ENCODE measurements around the gene GPR35. TPM values are rescaled to one million over a fixed set of nuclear protein-coding genes. Genes with fewer than 3 reads are reported as not detected.

Gene GPR35
- total and polyA plus RNA-seq, 7 experiments from 2014 or later: 0.20 to 19.0 (median 8.4) TPM

DNA sequence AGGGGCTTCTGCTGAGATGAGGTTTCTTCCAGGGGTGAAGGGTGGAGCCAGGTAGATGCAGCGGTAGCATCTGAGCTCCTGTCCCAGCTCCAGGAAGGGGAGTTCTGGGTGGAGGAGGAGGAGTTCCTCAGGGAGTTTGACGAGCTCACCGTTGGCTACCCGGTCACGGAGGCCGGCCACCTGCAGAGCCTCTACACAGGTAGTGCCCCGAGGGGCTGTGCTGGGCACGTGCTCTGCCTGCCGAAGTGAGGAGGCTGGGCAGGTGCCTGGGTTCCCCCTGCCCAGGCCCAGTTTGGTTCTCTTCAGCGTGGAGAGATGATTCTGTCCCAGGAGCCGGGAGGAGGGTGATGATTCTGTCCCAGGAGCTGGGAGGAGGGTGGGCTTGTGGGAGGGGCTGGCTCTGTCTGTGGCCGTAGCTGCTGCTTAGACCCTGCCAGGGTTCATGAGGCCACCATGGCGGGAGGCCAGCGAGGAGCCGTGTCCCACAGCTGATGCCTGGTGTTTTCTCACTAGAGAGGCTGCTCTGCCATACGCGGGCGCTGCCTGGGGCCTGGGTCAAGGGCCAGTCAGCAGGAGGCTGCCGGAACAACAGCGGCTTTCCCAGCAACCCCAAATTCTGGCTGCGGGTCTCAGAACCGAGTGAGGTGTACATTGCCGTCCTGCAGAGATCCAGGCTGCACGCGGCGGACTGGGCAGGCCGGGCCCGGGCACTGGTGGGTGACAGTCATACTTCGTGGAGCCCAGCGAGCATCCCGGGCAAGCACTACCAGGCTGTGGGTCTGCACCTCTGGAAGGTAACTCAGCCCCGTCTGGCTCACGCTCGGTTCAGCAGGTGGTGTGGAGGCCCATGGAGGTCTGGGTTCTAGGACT lies 30.5 kb upstream of the GPR35 start:
- CTCF ChIA-PET: interaction anchor here (1.5 kb wide), 1 partner anchor 8 kb away, joined by 3 read pairs; the partner anchor contains the start of gene CAPN10

DNA sequence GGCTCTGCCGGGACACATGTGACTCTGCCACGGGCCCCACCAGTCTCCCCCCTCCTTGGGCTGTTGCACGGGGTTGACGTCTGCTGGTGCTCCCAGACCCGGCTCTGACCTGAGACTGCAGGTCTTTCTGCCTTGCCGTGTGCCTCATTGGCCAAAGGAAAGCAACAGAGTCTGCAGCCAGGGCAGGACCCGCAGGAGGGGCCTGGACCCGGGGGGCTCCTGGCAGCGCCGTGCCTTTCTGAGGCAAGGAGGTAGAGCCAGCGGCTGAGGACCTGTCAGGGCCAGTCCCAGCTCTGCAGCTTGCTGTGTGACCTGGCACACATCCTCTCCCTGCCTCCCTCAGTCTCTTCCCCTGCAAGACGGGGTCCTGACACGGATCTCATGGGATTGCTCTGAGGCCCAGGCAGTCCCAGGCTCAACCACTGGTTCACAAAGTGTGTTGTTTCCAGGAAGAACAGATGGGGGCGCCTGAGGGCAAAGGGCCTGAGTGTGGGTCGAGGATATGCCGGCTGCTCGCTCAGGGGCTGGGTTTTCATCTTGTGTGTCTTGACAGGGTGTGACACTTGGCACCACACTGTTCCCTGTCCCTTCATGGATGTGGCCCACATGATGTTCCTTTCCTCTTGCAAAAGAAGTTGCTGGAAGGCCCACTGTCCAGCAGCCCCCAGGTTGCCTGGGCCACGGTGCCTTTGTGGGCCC lies 29.8 kb upstream of the GPR35 start:
- Histone ChIP-seq H3K36me3 (ENCODE audit: control insufficient read depth in 2 of 3, insufficient read depth in 3 of 3, low read length in 3 of 3) (peaks cover 0 to 100% (median 0%) of the 10 kb centered on the region in 3 experiments), H3K27me3 (ENCODE audit: control insufficient read depth in 2 of 2, insufficient read depth in 2 of 2, low read length in 2 of 2) (no peaks in the 10 kb centered on the region), H3K27ac (ENCODE audit: low read depth, low read length) (no peak overlapping the region), H3K9me3 (ENCODE audit: control insufficient read depth in 2 of 3, low read length in 3 of 3) (no peaks in the 10 kb centered on the region), H3K4me3 (ENCODE audit: low read length) (no peak overlapping the region), H3K4me1 (ENCODE audit: control insufficient read depth in 2 of 2, insufficient read depth in 2 of 2, low read length in 2 of 2) (no peaks in the 10 kb centered on the region)
- no peak overlapping the region for H3K4me3 Mint-ChIP-seq
- intact Hi-C loops (cut with micrococcal nuclease): loop anchor here in 1 of 2 donors (2.0 to 10.0 kb wide), 2 partner anchors 29 to 109 kb away; partner anchors contain the start of gene GPR35
- POLR2A ChIA-PET: interaction anchor here (0.6 kb wide), 1 partner anchor 26 kb away, joined by 3 read pairs; no protein-coding TSS in a partner anchor
- H3K27me3 Mint-ChIP-seq: no peaks in the 10 kb centered on the region
- peaks cover 0 to 7% (median 4%) of the 10 kb centered on the region in 7 donors for H3K4me1 Mint-ChIP-seq
- peaks cover 0 to 9% (median 0%) of the 10 kb centered on the region in 5 donors for H3K36me3 Mint-ChIP-seq
- no peaks in the 10 kb centered on the region for H3K9me3 Mint-ChIP-seq
- peak in 6 of 9 donors; percentile 15 to 45 (median 32) for DNase-seq
- no peak overlapping the region for H3K27ac Mint-ChIP-seq
- no peak for ATAC-seq
- CTCF ChIA-PET: interaction anchor here (1.5 kb wide), 1 partner anchor 9 kb away, joined by 3 read pairs; the partner anchor contains the start of gene CAPN10

More for the DNA sequence above, 30.5 kb upstream of the GPR35 start:
- H3K27me3 ChIP-seq (ENCODE audit: control insufficient read depth in 2 of 2, insufficient read depth in 2 of 2, low read length in 2 of 2): no peaks in the 10 kb centered on the region
- H3K4me1 Mint-ChIP-seq: peaks cover 0 to 7% (median 4%) of the 10 kb centered on the region in 7 donors
- H3K9me3 Mint-ChIP-seq: no peaks in the 10 kb centered on the region
- no peak overlapping the region for H3K4me3 ChIP-seq (ENCODE audit: low read length)
- POLR2A ChIA-PET: interaction anchor here (0.6 kb wide), 1 partner anchor 27 kb away, joined by 3 read pairs; no protein-coding TSS in a partner anchor
- H3K27ac ChIP-seq (ENCODE audit: low read depth, low read length): no peak overlapping the region
- H3K4me1 ChIP-seq (ENCODE audit: control insufficient read depth in 2 of 2, insufficient read depth in 2 of 2, low read length in 2 of 2): no peaks in the 10 kb centered on the region
- intact Hi-C loops (cut with micrococcal nuclease): loop anchor here in 1 of 2 donors (2.0 to 10.0 kb wide), 2 partner anchors 30 to 110 kb away; partner anchors contain the start of gene GPR35
- peaks cover 0 to 10% (median 0%) of the 10 kb centered on the region in 5 donors for H3K36me3 Mint-ChIP-seq
- H3K4me3 Mint-ChIP-seq: no peak overlapping the region
- ATAC-seq (no peak), DNase-seq (peak in 1 of 9 donors; percentile 6)
- no peaks in the 10 kb centered on the region for H3K27me3 Mint-ChIP-seq
- H3K9me3 ChIP-seq (ENCODE audit: control insufficient read depth in 2 of 3, low read length in 3 of 3): no peaks in the 10 kb centered on the region
- H3K27ac Mint-ChIP-seq: peak overlapping the region in 1 of 9 donors; percentile 83
- H3K36me3 ChIP-seq (ENCODE audit: control insufficient read depth in 2 of 3, insufficient read depth in 3 of 3, low read length in 3 of 3): peaks cover 0 to 100% (median 0%) of the 10 kb centered on the region in 3 experiments

DNA sequence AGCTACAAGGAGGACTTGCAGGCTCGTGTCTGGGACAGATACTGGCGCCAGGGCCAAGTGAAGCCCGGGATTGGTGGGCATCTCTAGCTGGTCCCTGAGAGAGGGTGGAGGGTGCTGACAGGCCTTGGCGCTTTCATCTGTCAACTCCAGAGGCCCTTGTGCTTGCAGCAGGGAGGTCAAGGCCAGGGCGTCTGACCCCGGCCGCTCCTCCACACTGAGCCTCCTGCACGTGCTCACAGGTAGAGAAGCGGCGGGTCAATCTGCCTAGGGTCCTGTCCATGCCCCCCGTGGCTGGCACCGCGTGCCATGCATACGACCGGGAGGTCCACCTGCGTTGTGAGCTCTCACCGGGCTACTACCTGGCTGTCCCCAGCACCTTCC lies 29.2 kb upstream of the GPR35 start:
- intact Hi-C loops (cut with micrococcal nuclease): loop anchor here in 1 of 2 donors (10.0 kb wide), 1 partner anchor 109 kb away; no protein-coding TSS in a partner anchor
- H3K27me3 ChIP-seq (ENCODE audit: control insufficient read depth in 2 of 2, insufficient read depth in 2 of 2, low read length in 2 of 2): no peaks in the 10 kb centered on the region
- H3K36me3 Mint-ChIP-seq: peaks cover 0 to 9% (median 0%) of the 10 kb centered on the region in 5 donors
- no peak overlapping the region for H3K4me3 Mint-ChIP-seq
- H3K27ac Mint-ChIP-seq: no peak overlapping the region
- H3K9me3 ChIP-seq (ENCODE audit: control insufficient read depth in 2 of 3, low read length in 3 of 3): no peaks in the 10 kb centered on the region
- H3K27me3 Mint-ChIP-seq: no peaks in the 10 kb centered on the region
- DNase-seq (peak in 1 of 9 donors; percentile 6), ATAC-seq (no peak)
- CTCF ChIA-PET: interaction anchor here (1.5 kb wide), 1 partner anchor 9 kb away, joined by 3 read pairs; the partner anchor contains the start of gene CAPN10
- no peak overlapping the region for H3K4me3 ChIP-seq (ENCODE audit: low read length)
- no peak overlapping the region for H3K27ac ChIP-seq (ENCODE audit: low read depth, low read length)
- H3K4me1 ChIP-seq (ENCODE audit: control insufficient read depth in 2 of 2, insufficient read depth in 2 of 2, low read length in 2 of 2): no peaks in the 10 kb centered on the region
- peaks cover 0 to 100% (median 0%) of the 10 kb centered on the region in 3 experiments for H3K36me3 ChIP-seq (ENCODE audit: control insufficient read depth in 2 of 3, insufficient read depth in 3 of 3, low read length in 3 of 3)
- no peaks in the 10 kb centered on the region for H3K9me3 Mint-ChIP-seq
- H3K4me1 Mint-ChIP-seq: peaks cover 0 to 7% (median 4%) of the 10 kb centered on the region in 7 donors
- POLR2A ChIA-PET: no interaction called here

DNA sequence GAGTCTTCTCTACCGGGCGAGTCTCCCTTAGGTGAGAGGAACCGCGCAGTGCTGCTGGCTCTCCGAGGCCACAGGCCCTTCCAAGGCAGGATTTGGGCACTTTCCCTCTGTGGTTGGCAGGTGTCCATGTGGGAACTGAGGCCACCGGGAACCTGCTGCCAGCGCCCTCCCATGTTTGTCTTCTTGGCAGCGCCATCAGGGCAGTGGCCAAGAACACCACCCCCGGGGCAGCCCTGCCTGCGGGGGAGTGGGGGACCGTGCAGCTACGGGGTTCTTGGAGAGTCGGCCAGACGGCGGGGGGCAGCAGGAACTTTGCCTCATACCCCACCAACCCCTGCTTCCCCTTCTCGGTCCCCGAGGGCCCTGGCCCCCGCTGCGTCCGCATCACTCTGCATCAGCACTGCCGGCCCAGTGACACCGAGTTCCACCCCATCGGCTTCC lies 28.8 kb upstream of the GPR35 start:
- H3K4me1 ChIP-seq (ENCODE audit: control insufficient read depth in 2 of 2, insufficient read depth in 2 of 2, low read length in 2 of 2): no peaks in the 10 kb centered on the region
- intact Hi-C loops (cut with micrococcal nuclease): loop anchor here in 1 of 2 donors (10.0 kb wide), 1 partner anchor 108 kb away; no protein-coding TSS in a partner anchor
- H3K4me3 ChIP-seq (ENCODE audit: low read length): no peak overlapping the region
- POLR2A ChIA-PET: no interaction called here
- CTCF ChIA-PET: interaction anchor here (1.5 kb wide), 1 partner anchor 10 kb away, joined by 3 read pairs; the partner anchor contains the start of gene CAPN10
- H3K4me1 Mint-ChIP-seq: peaks cover 0 to 5% (median 2%) of the 10 kb centered on the region in 7 donors
- no peaks in the 10 kb centered on the region for H3K9me3 Mint-ChIP-seq
- no peak overlapping the region for H3K27ac Mint-ChIP-seq
- H3K27ac ChIP-seq (ENCODE audit: low read depth, low read length): peak overlapping the region; percentile 7
- H3K27me3 ChIP-seq (ENCODE audit: control insufficient read depth in 2 of 2, insufficient read depth in 2 of 2, low read length in 2 of 2): no peaks in the 10 kb centered on the region
- no peaks in the 10 kb centered on the region for H3K27me3 Mint-ChIP-seq
- peaks cover 0 to 7% (median 0%) of the 10 kb centered on the region in 5 donors for H3K36me3 Mint-ChIP-seq
- no peaks in the 10 kb centered on the region for H3K9me3 ChIP-seq (ENCODE audit: control insufficient read depth in 2 of 3, low read length in 3 of 3)
- no peak overlapping the region for H3K4me3 Mint-ChIP-seq
- ATAC-seq (no peak), DNase-seq (peak in 1 of 9 donors; percentile 6)
- peaks cover 0 to 99% (median 0%) of the 10 kb centered on the region in 3 experiments for H3K36me3 ChIP-seq (ENCODE audit: control insufficient read depth in 2 of 3, insufficient read depth in 3 of 3, low read length in 3 of 3)

DNA sequence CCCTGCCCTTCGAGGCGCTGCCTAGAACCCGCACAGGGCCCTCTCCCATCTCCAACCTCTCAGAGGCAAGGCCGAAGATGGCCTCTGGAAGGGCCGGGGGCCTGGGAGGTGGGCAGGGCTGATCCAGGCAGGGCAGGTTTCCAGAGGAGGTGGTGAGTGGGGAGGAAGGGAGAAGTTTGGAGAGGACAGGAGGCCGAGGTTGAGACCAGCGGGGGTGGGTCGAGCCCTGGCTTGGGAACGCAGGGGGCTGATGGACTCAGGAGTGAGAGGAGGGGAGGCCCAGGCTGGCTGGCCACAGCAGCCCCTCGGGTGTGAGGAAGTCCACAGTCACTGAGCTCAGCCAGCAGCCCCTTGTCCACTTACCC lies 28.2 kb upstream of the GPR35 start:
- Histone ChIP-seq H3K27ac (ENCODE audit: low read depth, low read length) (peak overlapping the region; percentile 7), H3K36me3 (ENCODE audit: control insufficient read depth in 2 of 3, insufficient read depth in 3 of 3, low read length in 3 of 3) (peaks cover 0 to 99% (median 0%) of the 10 kb centered on the region in 3 experiments), H3K27me3 (ENCODE audit: control insufficient read depth in 2 of 2, insufficient read depth in 2 of 2, low read length in 2 of 2) (no peaks in the 10 kb centered on the region), H3K9me3 (ENCODE audit: control insufficient read depth in 2 of 3, low read length in 3 of 3) (no peaks in the 10 kb centered on the region), H3K4me3 (ENCODE audit: low read length) (no peak overlapping the region), H3K4me1 (ENCODE audit: control insufficient read depth in 2 of 2, insufficient read depth in 2 of 2, low read length in 2 of 2) (no peaks in the 10 kb centered on the region)
- Mint-ChIP-seq H3K4me1 (peaks cover 0 to 5% (median 0%) of the 10 kb centered on the region in 7 donors), H3K27ac (no peak overlapping the region), H3K36me3 (peaks cover 0 to 7% (median 0%) of the 10 kb centered on the region in 5 donors), H3K4me3 (no peak overlapping the region), H3K27me3 (no peaks in the 10 kb centered on the region), H3K9me3 (no peaks in the 10 kb centered on the region)
- intact Hi-C loops (cut with micrococcal nuclease): loop anchor here in 1 of 2 donors (10.0 kb wide), 1 partner anchor 108 kb away; no protein-coding TSS in a partner anchor
- ChIA-PET POLR2A (no interaction called here), CTCF (no interaction called here)
- DNase-seq: peak in 1 of 9 donors; percentile 3
- ATAC-seq: no peak

All from naive thymus-derived CD4-positive, alpha-beta T cell (primary cell).